Measurements from ENCODE around the gene DDRGK1.

DDRGK1 gene

DNA sequence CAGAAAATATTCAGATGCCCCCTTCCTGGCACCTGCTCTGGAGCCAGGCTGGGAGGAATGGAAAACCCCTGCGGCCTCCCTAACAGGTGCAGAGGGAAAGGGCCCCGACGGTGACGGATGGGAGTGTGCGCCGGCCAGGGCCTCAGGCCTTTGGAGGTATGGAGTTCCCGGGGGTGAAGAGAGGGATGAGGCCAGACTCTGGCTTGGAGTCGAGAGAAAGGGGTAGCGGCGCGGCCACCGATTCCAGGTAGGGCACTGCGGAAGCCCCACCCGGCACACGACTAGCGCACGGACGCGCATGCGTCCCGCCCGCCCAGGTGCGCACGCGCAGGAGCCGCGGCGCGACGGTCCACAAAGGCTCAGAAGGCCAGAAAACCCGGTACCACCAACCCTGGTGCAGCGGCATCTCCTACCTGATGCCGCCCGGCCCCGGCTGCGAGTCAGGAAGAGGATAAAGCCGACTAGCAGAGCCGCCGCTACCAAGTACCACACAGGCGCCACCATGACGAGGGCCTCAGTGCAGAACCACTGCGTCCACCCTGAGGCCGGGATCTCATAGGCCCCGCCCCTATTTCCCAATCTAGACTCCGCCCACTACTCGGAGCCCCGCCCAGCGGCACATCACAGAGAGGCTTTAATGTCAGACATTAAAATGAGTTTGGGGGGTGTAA, at the start of gene DDRGK1:
DDRGK1 (minus strand) TSS at position 559 of the 671 bp plus-strand sequence; CDS start at position 504, 55 bp downstream.
- peak within 1 kb of the TSS; percentile 81 for H3K4me3 ChIP-seq (ENCODE audit: low read length)
- H3K27me3 ChIP-seq (ENCODE audit: insufficient read depth, low read length): no peaks in the 10 kb centered on the region
- H3K36me3 ChIP-seq (ENCODE audit: insufficient read depth, low read depth, low read length): peaks cover 22% of the 10 kb centered on the region
- H3K9me3 ChIP-seq (ENCODE audit: insufficient read depth, low read depth, low read length): no peaks in the 10 kb centered on the region
- H3K27ac ChIP-seq (ENCODE audit: low read length): peak within 1 kb of the TSS; percentile 59
- H3K9ac ChIP-seq (ENCODE audit: low read depth, low read length): peak within 1 kb of the TSS; percentile 82
- H3K4me1 ChIP-seq (ENCODE audit: insufficient read depth, low read length): no peaks in the 10 kb centered on the region

DNA sequence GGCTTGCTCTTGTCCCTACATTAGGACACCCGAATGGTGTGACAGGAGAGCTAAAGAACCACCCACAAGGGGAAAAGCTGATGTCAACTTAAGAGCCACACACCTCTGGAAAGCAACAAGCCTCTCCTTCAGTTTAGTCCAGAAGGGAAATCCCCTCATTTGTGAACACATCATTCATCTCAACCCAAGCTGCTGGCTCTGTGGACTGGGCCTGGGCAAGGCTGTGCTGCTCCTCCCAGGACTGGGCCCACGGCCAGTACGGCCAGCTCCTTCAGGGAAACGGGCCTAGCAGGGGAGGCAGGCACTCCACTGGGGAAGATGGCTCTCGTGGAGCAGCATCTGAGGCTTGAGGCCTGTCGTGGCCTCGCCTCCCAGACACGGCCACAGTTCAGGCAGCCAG, 47.3 kb upstream of the DDRGK1 start:
- Histone ChIP-seq H3K4me3 (ENCODE audit: low read length) (no peak overlapping the region), H3K9ac (ENCODE audit: low read depth, low read length) (no peak overlapping the region), H3K27ac (ENCODE audit: low read length) (no peak overlapping the region), H3K36me3 (ENCODE audit: insufficient read depth, low read depth, low read length) (peaks cover 18% of the 10 kb centered on the region; the same call in 1 of the 2 replicates), H3K9me3 (ENCODE audit: insufficient read depth, low read depth, low read length) (no peaks in the 10 kb centered on the region), H3K27me3 (ENCODE audit: insufficient read depth, low read length) (peaks cover 36% of the 10 kb centered on the region), H3K4me1 (ENCODE audit: insufficient read depth, low read length) (peaks cover 11% of the 10 kb centered on the region; the same call in 1 of the 2 replicates)

DNA sequence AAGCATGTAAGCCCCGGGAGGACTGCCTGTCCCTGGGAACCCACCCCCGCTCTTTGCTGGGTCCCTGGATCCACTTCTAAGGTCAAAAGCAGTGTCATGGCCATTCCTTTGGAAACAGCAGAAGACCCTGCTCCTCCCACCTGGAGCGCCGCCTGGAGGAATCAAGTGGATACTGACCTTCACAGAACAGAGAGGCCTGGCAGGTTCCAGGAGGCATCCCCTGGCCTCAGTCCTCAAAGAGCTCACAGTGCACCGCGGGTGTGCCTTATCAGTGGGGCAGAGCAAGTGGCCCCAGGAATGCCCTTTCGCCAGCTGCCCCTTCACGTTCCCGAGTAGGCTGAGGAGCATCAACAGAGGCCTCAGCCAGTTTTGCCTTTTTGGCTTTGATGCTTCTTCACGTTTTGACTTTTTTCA, 45.6 kb upstream of the DDRGK1 start:
- H3K4me1 ChIP-seq (ENCODE audit: insufficient read depth, low read length): peaks cover 11% of the 10 kb centered on the region; the same call in 1 of the 2 replicates
- H3K27ac ChIP-seq (ENCODE audit: low read length): no peak overlapping the region
- no peak overlapping the region for H3K4me3 ChIP-seq (ENCODE audit: low read length)
- H3K9ac ChIP-seq (ENCODE audit: low read depth, low read length): no peak overlapping the region
- no peaks in the 10 kb centered on the region for H3K9me3 ChIP-seq (ENCODE audit: insufficient read depth, low read depth, low read length)
- H3K27me3 ChIP-seq (ENCODE audit: insufficient read depth, low read length): peaks cover 40% of the 10 kb centered on the region
- peaks cover 9% of the 10 kb centered on the region; the same call in 1 of the 2 replicates for H3K36me3 ChIP-seq (ENCODE audit: insufficient read depth, low read depth, low read length)

DNA sequence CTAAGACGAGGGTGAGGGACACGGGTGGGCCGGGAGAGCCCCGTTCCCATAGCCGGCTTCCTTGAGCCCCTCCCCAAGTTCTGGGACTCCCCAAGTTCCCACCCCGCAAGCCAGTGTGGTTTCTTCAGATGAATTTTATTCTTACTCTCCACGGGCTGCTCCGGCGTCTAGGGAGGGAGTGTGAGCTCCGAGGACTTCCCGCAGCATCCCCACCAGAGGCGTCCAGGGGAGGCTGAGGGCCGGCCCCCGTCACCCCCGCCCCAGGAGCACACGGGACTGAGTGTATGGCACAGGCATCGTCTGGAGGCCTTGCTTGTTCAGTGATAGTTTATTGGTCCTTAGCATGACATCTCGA, 44.5 kb upstream of the DDRGK1 start:
- Histone ChIP-seq H3K9ac (ENCODE audit: low read depth, low read length) (no peak overlapping the region), H3K4me3 (ENCODE audit: low read length) (peak overlapping the region; percentile 63; the same call in 1 of the 2 replicates), H3K4me1 (ENCODE audit: insufficient read depth, low read length) (peaks cover 11% of the 10 kb centered on the region; the same call in 1 of the 2 replicates), H3K9me3 (ENCODE audit: insufficient read depth, low read depth, low read length) (no peaks in the 10 kb centered on the region), H3K27ac (ENCODE audit: low read length) (no peak overlapping the region), H3K36me3 (ENCODE audit: insufficient read depth, low read depth, low read length) (peaks cover 5% of the 10 kb centered on the region; the same call in 1 of the 2 replicates), H3K27me3 (ENCODE audit: insufficient read depth, low read length) (peaks cover 49% of the 10 kb centered on the region)

DNA sequence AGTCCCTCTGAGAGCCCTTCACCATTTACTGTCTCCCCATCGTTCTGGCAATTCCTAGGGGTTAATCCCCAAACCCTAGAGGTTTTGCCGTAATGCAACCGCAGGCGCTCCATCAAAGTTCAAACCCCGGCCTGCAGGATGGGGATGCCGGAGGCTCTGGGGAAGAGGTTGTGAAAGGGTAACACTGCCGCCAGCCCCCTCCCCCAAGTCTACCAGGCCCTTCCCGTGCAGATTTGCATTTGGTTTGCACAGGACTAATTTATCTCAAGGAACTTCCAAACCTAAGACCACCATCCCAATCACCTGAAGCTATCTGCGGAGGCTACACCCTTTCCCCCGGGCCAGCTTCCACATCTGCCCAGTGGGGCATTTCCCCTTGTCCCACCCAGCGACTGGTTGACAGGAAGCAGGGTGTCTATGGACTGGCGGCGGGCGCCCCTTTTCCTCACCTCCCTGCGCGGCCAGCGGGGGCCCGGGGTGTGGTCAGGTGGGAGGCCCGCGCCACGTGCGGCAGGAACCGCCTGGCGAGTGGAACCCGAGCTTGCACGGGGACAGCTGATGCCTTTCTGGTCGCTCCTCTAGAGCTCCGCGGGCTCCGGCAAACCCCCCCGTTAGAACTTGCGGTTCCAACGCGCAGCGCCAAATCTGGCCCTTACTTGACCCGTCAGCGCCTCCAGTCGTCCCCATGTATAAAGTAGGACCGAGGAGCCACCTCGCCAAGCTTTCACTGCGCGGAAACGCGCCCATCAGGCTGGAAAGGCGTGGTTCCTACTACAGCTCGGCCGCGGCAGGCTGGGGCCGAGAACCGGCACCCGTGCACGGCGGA, 43.9 kb upstream of the DDRGK1 start:
- H3K4me3 ChIP-seq (ENCODE audit: low read length): peak overlapping the region; percentile 63; the same call in 1 of the 2 replicates
- no peaks in the 10 kb centered on the region for H3K9me3 ChIP-seq (ENCODE audit: insufficient read depth, low read depth, low read length)
- H3K27me3 ChIP-seq (ENCODE audit: insufficient read depth, low read length): peaks cover 49% of the 10 kb centered on the region
- H3K9ac ChIP-seq (ENCODE audit: low read depth, low read length): no peak overlapping the region
- no peak overlapping the region for H3K27ac ChIP-seq (ENCODE audit: low read length)
- peaks cover 5% of the 10 kb centered on the region; the same call in 1 of the 2 replicates for H3K36me3 ChIP-seq (ENCODE audit: insufficient read depth, low read depth, low read length)
- H3K4me1 ChIP-seq (ENCODE audit: insufficient read depth, low read length): peaks cover 11% of the 10 kb centered on the region; the same call in 1 of the 2 replicates

DNA sequence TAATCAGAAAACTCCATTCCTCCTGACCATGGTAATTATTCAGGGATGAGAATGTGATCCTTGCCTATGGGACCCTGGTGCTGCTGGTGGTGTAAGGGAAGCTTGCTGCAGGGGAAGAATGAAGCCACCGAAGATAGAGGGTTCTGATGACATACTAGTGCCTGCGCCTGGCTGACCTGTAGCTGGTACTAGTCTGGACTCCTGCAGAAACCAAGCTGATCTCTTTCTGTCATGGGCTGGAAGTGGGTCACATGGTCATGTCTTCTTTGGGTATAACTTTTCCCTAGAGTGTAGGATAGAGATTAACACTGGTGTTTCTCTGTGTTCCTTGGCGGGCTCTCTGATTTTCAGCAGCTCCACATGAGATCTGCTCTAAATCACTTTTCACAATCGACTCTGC, 43.2 kb upstream of the DDRGK1 start:
- Histone ChIP-seq H3K9ac (ENCODE audit: low read depth, low read length) (no peak overlapping the region), H3K27ac (ENCODE audit: low read length) (no peak overlapping the region), H3K36me3 (ENCODE audit: insufficient read depth, low read depth, low read length) (peaks cover 3% of the 10 kb centered on the region; the same call in 1 of the 2 replicates), H3K4me3 (ENCODE audit: low read length) (no peak overlapping the region), H3K9me3 (ENCODE audit: insufficient read depth, low read depth, low read length) (no peaks in the 10 kb centered on the region), H3K4me1 (ENCODE audit: insufficient read depth, low read length) (peaks cover 11% of the 10 kb centered on the region; the same call in 1 of the 2 replicates), H3K27me3 (ENCODE audit: insufficient read depth, low read length) (peaks cover 49% of the 10 kb centered on the region)

DNA sequence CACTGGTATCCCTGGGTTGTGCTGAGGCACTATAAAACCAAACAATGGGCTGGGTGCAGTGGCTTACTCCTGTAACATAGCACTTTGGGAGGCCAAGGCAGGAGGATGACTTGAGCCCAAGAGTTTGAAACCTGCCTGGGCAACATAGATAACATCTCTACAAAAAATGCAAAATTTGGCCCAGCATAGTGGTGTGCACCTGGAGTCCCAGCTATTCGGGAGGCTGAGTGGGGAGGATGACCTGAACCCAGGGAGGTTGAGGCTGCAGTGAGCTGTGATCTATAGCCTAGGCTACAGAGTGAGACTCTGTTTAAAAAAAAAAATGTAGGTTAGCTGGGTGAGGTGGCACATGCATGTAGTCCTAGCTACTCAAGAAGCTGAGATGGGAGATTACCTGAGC, 42.2 kb upstream of the DDRGK1 start:
- no peaks in the 10 kb centered on the region for H3K9me3 ChIP-seq (ENCODE audit: insufficient read depth, low read depth, low read length)
- H3K9ac ChIP-seq (ENCODE audit: low read depth, low read length): no peak overlapping the region
- no peaks in the 10 kb centered on the region for H3K36me3 ChIP-seq (ENCODE audit: insufficient read depth, low read depth, low read length)
- peaks cover 57% of the 10 kb centered on the region for H3K27me3 ChIP-seq (ENCODE audit: insufficient read depth, low read length)
- no peak overlapping the region for H3K4me3 ChIP-seq (ENCODE audit: low read length)
- peaks cover 11% of the 10 kb centered on the region; the same call in 1 of the 2 replicates for H3K4me1 ChIP-seq (ENCODE audit: insufficient read depth, low read length)
- H3K27ac ChIP-seq (ENCODE audit: low read length): no peak overlapping the region

DNA sequence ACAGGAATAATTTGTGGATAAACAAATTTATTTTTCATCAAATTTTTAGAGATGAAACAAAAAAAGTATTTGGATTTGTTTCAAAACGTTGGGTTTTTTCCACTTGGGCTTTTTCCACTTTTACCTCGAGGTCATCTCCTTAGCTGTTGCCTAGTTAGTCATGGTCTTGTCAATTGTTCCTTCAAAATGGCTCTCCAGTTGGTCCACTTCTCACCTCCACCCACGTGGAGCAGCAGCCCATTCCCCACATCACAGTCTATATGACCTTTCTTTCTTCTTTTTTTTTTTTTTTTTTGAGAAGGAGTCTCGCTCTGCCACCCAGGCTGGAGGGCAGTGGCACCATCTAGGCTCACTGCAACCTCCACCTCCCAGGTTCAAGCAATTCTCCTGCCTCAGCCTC, 41.2 kb upstream of the DDRGK1 start:
- Histone ChIP-seq H3K27me3 (ENCODE audit: insufficient read depth, low read length) (peaks cover 66% of the 10 kb centered on the region), H3K4me3 (ENCODE audit: low read length) (no peak overlapping the region), H3K36me3 (ENCODE audit: insufficient read depth, low read depth, low read length) (no peaks in the 10 kb centered on the region), H3K27ac (ENCODE audit: low read length) (no peak overlapping the region), H3K9ac (ENCODE audit: low read depth, low read length) (no peak overlapping the region), H3K9me3 (ENCODE audit: insufficient read depth, low read depth, low read length) (no peaks in the 10 kb centered on the region), H3K4me1 (ENCODE audit: insufficient read depth, low read length) (peaks cover 11% of the 10 kb centered on the region; the same call in 1 of the 2 replicates)

DNA sequence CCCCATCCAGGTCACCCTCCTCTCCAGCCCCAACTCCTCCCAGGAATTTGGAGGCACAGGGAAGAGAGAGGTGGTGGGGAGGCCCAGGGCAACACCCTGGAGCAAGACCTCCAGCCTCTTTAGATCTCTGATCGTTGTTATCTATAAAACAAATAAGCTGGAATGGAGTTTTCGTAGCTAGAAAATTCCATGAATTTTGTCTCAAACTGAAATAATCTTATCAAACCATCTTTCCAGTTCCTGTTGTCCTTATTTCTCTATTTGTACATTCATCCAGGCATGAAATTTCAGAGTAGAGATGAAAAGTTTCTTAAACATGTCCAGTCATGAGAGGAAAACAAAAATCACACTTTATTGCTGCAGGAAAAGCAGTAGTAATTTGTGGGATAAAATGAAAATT, 40.7 kb upstream of the DDRGK1 start:
- H3K27ac ChIP-seq (ENCODE audit: low read length): no peak overlapping the region
- H3K4me1 ChIP-seq (ENCODE audit: insufficient read depth, low read length): peaks cover 11% of the 10 kb centered on the region; the same call in 1 of the 2 replicates

DNA sequence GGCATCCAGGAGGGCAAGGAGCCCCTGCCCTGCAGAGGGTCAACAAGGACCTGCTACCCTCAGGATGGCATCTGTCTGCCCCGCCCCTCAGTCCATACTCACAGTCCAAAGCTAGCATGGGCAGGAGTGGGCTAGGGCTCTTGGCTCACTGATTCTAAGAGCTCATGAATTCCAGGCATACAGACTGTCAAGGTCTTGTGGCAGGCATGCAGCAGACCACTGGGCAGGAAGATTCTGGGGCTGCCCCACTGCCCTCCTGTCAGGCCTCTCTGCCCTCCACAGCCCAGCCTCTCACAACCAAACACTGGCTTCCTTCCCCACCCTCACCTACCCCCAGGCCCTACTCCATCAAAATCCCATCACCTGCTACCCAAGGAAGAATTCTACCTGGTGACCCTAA, 40.1 kb upstream of the DDRGK1 start:
- peaks cover 7% of the 10 kb centered on the region; the same call in 1 of the 2 replicates for H3K4me1 ChIP-seq (ENCODE audit: insufficient read depth, low read length)

More for the DNA sequence above, 40.7 kb upstream of the DDRGK1 start:
- H3K9ac ChIP-seq (ENCODE audit: low read depth, low read length): no peak overlapping the region
- H3K36me3 ChIP-seq (ENCODE audit: insufficient read depth, low read depth, low read length): no peaks in the 10 kb centered on the region
- no peak overlapping the region for H3K4me3 ChIP-seq (ENCODE audit: low read length)
- H3K27me3 ChIP-seq (ENCODE audit: insufficient read depth, low read length): peaks cover 70% of the 10 kb centered on the region
- H3K9me3 ChIP-seq (ENCODE audit: insufficient read depth, low read depth, low read length): no peaks in the 10 kb centered on the region

DNA sequence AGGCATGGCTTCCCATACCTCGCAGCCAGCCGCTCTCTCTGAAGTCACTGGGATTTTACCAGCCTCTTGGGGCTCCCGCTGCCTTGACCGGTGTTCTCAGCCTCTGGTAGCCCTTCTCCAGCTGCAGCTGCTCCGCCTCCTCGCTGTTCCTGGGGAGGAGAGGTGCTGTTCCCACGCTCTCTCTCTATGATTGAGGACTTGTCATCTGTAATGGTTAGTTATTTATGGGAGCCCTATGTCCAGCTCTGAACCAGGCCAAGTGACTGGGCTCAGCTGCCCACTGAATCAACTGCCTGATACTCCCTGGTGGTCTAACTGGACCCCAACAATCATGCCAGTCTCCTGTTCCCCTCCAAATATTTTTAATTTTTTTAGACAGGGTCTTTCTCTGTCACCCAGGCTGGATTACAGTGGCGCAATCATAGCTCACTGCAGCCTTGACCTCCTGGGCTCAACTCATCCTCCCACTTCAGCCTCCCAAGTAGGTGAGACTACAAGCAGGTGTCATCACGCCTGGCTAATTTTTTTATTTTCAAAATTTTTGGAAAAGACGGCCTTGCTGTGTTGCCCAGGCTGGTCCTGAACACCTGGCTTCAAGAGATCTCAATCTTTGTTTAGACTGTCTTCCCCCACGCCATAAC, 39.4 kb upstream of the DDRGK1 start:
- peaks cover 5% of the 10 kb centered on the region; the same call in 1 of the 2 replicates for H3K4me1 ChIP-seq (ENCODE audit: insufficient read depth, low read length)
- peaks cover 70% of the 10 kb centered on the region for H3K27me3 ChIP-seq (ENCODE audit: insufficient read depth, low read length)
- H3K27ac ChIP-seq (ENCODE audit: low read length): no peak overlapping the region
- no peak overlapping the region for H3K9ac ChIP-seq (ENCODE audit: low read depth, low read length)
- H3K36me3 ChIP-seq (ENCODE audit: insufficient read depth, low read depth, low read length): no peaks in the 10 kb centered on the region
- H3K9me3 ChIP-seq (ENCODE audit: insufficient read depth, low read depth, low read length): no peaks in the 10 kb centered on the region
- no peak overlapping the region for H3K4me3 ChIP-seq (ENCODE audit: low read length)

More for the DNA sequence above, 40.1 kb upstream of the DDRGK1 start:
- no peaks in the 10 kb centered on the region for H3K9me3 ChIP-seq (ENCODE audit: insufficient read depth, low read depth, low read length)
- peaks cover 70% of the 10 kb centered on the region for H3K27me3 ChIP-seq (ENCODE audit: insufficient read depth, low read length)
- H3K4me3 ChIP-seq (ENCODE audit: low read length): no peak overlapping the region
- H3K9ac ChIP-seq (ENCODE audit: low read depth, low read length): no peak overlapping the region
- no peak overlapping the region for H3K27ac ChIP-seq (ENCODE audit: low read length)
- H3K36me3 ChIP-seq (ENCODE audit: insufficient read depth, low read depth, low read length): no peaks in the 10 kb centered on the region
